Measurements from ENCODE around the gene STRN4.

DNA sequence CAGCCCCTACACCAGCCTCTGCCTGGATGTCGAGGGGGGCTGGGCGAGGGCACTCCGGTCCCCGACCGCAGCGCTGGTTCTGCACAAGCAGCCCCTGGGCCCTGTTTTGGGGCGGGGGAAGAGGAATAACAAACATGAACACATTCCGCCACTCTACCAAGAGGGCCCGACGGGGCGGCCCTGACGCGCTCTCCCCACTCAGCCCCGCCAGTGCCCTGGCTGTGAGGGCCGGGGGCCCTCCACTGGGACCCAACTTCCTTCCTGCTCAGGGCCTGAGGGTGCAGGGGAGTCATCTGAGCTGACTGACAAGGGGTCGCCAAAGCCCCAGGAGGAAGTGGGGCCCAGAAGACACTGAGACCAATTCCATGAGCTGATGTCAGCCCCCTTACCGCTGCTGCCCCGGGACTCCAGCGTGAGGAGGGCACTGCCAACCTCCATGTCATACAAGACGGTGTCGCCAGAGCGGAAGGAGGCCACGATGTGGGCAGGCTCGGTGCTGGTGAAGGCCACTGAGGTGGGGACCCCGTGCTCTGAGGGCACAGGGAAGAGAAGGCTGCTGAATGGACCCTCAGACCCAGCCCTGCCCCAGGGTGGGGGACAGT lies 23.7 kb downstream of the STRN4 start:
- TF ChIP-seq GATA3 (IDR thresholded peaks at IDR 0.05; ENCODE audit: low read depth, low read length) (no peak), GATA2 (IDR thresholded peaks at IDR 0.05; ENCODE audit: low read depth, low read length) (no peak)

Measured in SH-SY5Y (cell line).